GM12878 (cell line): ENCODE results near the gene ZNF511.

Source experiments
- YY1 ChIP-seq: IDR thresholded peaks from 2 replicates; pipeline ENCODE4 v1.6.1; 2011; ENCODE audit warnings: low read depth, mild to moderate bottlenecking, low read length
- TF ChIP-seq, protein P1 (sequence below): fragments of 450-650 bp; IDR thresholded peaks from 2 replicates; pipeline ENCODE4 v1.6.1; 2018; ENCODE audit warnings: borderline replicate concordance, mild to moderate bottlenecking; ENCODE audit not compliant: partially characterized antibody

DNA sequence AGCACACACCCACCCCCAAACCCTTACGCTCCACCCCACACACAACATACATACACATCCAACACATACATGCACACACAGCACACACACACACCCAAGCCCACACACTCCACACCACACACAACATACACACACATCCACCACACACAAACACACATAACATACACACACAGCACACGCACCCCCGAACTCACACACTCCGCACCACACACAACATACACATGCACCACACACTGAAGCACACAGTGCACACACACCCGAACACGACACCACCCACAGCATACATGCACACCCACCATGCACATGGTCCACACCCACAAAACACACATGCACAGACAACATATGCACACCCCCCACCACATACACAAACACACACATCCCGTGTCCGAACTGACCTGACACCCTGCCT, 40.5 kb downstream of the ZNF511 start:
- TF ChIP-seq YY1, result no peak
- TF ChIP-seq, protein P1, sequence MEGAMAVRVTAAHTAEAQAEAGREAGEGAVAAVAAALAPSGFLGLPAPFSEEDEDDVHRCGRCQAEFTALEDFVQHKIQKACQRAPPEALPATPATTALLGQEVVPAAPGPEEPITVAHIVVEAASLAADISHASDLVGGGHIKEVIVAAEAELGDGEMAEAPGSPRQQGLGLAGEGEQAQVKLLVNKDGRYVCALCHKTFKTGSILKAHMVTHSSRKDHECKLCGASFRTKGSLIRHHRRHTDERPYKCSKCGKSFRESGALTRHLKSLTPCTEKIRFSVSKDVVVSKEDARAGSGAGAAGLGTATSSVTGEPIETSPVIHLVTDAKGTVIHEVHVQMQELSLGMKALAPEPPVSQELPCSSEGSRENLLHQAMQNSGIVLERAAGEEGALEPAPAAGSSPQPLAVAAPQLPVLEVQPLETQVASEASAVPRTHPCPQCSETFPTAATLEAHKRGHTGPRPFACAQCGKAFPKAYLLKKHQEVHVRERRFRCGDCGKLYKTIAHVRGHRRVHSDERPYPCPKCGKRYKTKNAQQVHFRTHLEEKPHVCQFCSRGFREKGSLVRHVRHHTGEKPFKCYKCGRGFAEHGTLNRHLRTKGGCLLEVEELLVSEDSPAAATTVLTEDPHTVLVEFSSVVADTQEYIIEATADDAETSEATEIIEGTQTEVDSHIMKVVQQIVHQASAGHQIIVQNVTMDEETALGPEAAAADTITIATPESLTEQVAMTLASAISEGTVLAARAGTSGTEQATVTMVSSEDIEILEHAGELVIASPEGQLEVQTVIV, result no peak
